ENCODE data around the gene SCG5.

The SCG5 gene

GRCh38 chr15:32706704-32707103, 65.2 kb downstream of the SCG5 start:
- Histone ChIP-seq H4K20me1 (no peaks in the 10 kb centered on the region), H3K4me2 (no peak overlapping the region), H3K27me3 (no peaks in the 10 kb centered on the region), H3K9me3 (0 out of 2 replicates have a peak, but pooled peaks cover 1% of the 10 kb centered on the region), H3K27ac (no peak overlapping the region), H3K4me1 (peaks cover 10% of the 10 kb centered on the region), H3K36me3 (no peaks in the 10 kb centered on the region), H3K9ac (no peak overlapping the region), H3K4me3 (no peak overlapping the region)
- TF ChIP-seq Cebpa-rat (IDR thresholded peaks at IDR 0.05), result no peak

GRCh38 chr15:32707436-32707835, 65.9 kb downstream of the SCG5 start:
- Histone ChIP-seq H3K9ac (no peak overlapping the region), H3K36me3 (no peaks in the 10 kb centered on the region), H3K4me1 (peaks cover 10% of the 10 kb centered on the region), H3K9me3 (no peaks in the 10 kb centered on the region), H3K4me3 (no peak overlapping the region), H3K4me2 (no peak overlapping the region), H4K20me1 (no peaks in the 10 kb centered on the region), H3K27ac (no peak overlapping the region), H3K27me3 (no peaks in the 10 kb centered on the region)
- TF ChIP-seq Cebpa-rat (IDR thresholded peaks at IDR 0.05), result no peak

DNA sequence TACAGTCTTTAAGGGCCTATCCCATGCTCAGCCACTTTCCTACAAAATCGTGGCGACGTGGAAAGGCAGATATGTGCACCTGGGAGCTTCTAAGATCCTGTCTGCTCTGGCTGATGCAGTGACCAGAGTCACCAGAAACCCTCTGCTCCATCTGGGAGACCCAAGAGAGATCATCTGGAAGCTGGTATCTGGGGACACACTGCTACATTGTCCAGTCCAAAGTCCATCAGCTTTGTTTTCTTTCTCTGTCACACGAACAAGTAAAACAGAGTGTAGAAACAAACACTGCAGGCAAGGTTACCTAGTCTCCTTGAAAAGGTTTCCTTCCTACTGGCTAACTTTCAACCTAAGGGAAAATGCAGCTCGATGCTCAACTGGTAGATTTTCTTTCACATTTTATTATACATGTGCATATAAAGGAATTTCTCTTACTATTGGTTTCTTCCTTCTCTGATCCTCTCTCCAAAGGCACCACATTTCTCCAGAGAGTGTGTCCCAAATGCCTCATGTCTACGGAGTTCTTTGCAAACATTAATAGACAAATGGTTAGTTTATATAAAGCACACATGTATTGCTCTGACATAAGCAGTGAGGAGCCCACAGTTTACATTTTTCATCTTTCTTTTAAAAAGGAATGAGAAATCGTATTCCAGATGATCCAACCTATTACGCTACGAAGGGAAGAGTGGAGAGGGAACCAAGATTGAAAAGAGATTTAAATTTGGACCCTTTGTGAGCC, 68.0 kb downstream of the SCG5 start:
- no peaks in the 10 kb centered on the region for H3K4me1 ChIP-seq
- H3K36me3 ChIP-seq, result no peaks in the 10 kb centered on the region
- TF ChIP-seq Cebpa-rat (IDR thresholded peaks at IDR 0.05), result no peak
- no peak overlapping the region for H3K9ac ChIP-seq
- H3K4me2 ChIP-seq, result no peak overlapping the region
- H3K4me3 ChIP-seq, result no peak overlapping the region
- no peaks in the 10 kb centered on the region for H3K9me3 ChIP-seq
- no peak overlapping the region for H3K27ac ChIP-seq
- H3K27me3 ChIP-seq, result peaks cover under 1% of the 10 kb centered on the region
- no peaks in the 10 kb centered on the region for H4K20me1 ChIP-seq

- TF ChIP-seq Cebpa-rat (IDR thresholded peaks at IDR 0.05), result no peak
- peaks cover 37% of the 10 kb centered on the region for H3K4me1 ChIP-seq
Measured at GRCh38 chr15:32715276-32715675, 73.8 kb downstream of the SCG5 start.

DNA sequence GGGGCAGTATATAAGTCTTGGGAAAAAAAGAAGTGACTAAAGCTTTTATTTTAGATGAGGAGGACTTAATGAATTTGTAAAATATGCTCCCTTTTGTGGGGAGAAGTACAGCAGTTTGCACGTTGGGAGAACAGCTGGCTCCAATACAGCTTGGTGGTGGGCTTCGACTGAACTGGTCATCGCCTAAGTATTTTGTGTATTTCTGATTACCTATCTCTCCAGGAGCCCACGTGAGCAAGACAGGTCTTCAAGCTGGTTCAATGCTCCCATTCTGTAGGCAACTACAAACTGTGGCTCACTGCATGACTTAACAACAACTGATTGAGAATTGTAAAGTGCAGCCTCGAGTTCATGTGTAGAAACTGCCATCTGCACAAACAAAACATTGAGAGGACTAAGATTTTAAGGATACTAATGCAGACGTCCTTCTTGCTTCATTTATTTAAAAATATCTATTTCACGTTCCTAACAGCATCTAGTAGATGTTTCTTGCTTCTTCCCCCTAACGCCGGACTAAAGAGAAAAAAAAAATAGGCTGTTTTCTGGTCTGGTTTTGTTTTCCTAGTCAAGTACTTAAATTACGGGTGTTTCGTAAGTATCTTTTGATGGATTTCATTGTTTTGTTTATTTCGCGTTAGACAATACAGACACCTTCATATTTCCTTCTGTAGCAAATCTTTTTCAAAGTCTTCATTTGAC, 74.9 kb downstream of the SCG5 start:
- Histone ChIP-seq H3K27me3 (peaks cover 70% of the 10 kb centered on the region), H3K9me3 (peaks cover 4% of the 10 kb centered on the region; the same call in 1 of the 2 replicates), H3K9ac (no peak overlapping the region), H3K4me2 (peak overlapping the region; percentile 89), H3K36me3 (no peaks in the 10 kb centered on the region), H3K4me3 (peak overlapping the region; percentile 63; the same call in 1 of the 2 replicates), H4K20me1 (peaks cover 27% of the 10 kb centered on the region), H3K4me1 (peaks cover 37% of the 10 kb centered on the region), H3K27ac (no peak overlapping the region)
- TF ChIP-seq Cebpa-rat (IDR thresholded peaks at IDR 0.05), result no peak

More at GRCh38 chr15:32715276-32715675, 73.8 kb downstream of the SCG5 start:
- H3K9ac ChIP-seq, result no peak overlapping the region
- H3K9me3 ChIP-seq, result no peaks in the 10 kb centered on the region
- H3K4me3 ChIP-seq, result no peak overlapping the region
- no peak overlapping the region for H3K4me2 ChIP-seq
- peaks cover 27% of the 10 kb centered on the region for H4K20me1 ChIP-seq
- no peak overlapping the region for H3K27ac ChIP-seq
- H3K27me3 ChIP-seq, result peaks cover 59% of the 10 kb centered on the region
- H3K36me3 ChIP-seq, result no peaks in the 10 kb centered on the region

GRCh38 chr15:32716915-32717425, 75.5 kb downstream of the SCG5 start:
- Histone ChIP-seq H3K27me3 (peaks cover 76% of the 10 kb centered on the region), H3K4me2 (peak overlapping the region; percentile 89), H3K36me3 (no peaks in the 10 kb centered on the region), H3K4me3 (peak overlapping the region; percentile 63), H3K9ac (no peak overlapping the region; the same call in 1 of the 2 replicates), H3K4me1 (peaks cover 37% of the 10 kb centered on the region), H3K9me3 (peaks cover 4% of the 10 kb centered on the region; the same call in 1 of the 2 replicates), H4K20me1 (peaks cover 27% of the 10 kb centered on the region), H3K27ac (no peak overlapping the region)
- no peak for TF ChIP-seq Cebpa-rat (IDR thresholded peaks at IDR 0.05)

DNA sequence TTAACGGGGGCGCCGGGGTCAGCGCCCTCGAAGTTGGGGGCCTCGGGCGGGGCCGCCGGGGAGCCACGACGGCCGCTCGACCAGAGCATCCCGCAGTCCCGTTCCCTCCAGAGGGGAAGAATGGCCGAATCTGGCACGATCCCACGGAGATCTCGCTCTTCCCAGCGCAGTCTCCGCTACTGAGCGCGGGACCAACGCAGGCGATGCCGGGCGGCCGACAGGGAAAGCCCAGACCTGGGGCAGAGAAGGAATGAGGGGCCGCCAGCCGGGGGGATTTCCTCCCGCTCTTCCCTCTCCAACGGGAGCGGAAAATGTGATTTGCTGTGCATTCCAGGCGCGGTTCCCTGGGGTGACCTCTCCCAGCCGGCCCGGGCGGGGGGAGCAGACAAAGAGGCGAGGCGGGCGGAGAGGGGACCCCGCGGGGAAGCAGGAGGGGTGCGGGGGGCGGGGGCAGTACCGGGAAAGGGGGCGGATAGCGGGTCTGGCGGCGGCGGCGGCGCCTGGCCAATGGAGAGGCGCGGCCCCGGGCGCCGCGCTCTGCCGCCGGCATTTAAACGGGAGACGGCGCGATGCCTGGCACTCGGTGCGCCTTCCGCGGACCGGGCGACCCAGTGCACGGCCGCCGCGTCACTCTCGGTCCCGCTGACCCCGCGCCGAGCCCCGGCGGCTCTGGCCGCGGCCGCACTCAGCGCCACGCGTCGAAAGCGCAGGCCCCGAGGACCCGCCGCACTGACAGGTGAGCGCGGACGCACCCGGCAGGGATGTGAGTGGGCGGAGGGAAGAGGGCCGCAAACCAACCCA, 76.1 kb downstream of the SCG5 start, which contains the start of gene GREM1:
TSS of gene GREM1 (plus strand) at position 579 of the 801 bp plus-strand sequence. CDS start 12,687 bp downstream, outside the sequence.
- Histone ChIP-seq H3K9me3 (peaks cover 4% of the 10 kb centered on the region; the same call in 1 of the 2 replicates), H3K9ac (no peak within 1 kb of the TSS; the same call in 1 of the 2 replicates), H3K27me3 (peaks cover 82% of the 10 kb centered on the region), H3K27ac (no peak within 1 kb of the TSS), H3K4me1 (peaks cover 37% of the 10 kb centered on the region), H3K4me2 (peak within 1 kb of the TSS; percentile 89), H3K4me3 (peak within 1 kb of the TSS; percentile 63), H3K36me3 (no peaks in the 10 kb centered on the region), H4K20me1 (peaks cover 27% of the 10 kb centered on the region)
- no peak for TF ChIP-seq Cebpa-rat (IDR thresholded peaks at IDR 0.05)

DNA sequence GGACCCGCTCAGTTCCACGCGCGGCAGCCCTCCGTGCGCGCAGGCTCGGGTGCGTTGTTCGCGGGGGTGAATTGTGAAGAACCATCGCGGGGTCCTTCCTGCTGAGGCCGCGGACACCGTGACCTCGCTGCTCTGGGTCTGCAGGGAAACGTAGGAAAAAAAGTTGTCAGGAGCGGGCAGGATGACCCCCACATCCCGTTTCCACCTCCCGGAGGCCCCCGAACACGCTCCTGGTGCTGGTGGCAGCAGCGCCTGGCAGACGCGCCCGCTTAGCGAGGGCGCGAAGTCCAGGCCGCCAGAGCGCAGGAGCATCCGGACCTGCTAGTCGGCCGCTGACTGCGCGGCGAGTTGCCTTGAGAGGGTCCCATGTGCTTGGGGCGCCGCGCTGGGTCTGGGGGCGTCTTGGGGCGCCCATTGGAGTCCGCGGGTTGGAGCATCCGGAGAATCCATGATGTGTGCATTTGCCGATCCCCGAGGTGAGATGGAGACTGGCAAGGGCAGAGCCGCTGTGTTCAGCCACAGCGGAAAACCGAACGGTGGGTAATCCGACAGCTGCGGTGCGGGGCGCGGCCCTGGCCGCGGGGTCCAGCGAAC, 76.8 kb downstream of the SCG5 start:
- H3K4me3 ChIP-seq, result peak overlapping the region; percentile 63
- no peak overlapping the region for H3K27ac ChIP-seq

More for the DNA sequence above, 76.8 kb downstream of the SCG5 start:
- H3K9ac ChIP-seq, result no peak overlapping the region; the same call in 1 of the 2 replicates
- peaks cover 27% of the 10 kb centered on the region for H4K20me1 ChIP-seq
- H3K27me3 ChIP-seq, result peaks cover 83% of the 10 kb centered on the region
- H3K9me3 ChIP-seq, result peaks cover 4% of the 10 kb centered on the region; the same call in 1 of the 2 replicates
- no peaks in the 10 kb centered on the region for H3K36me3 ChIP-seq
- peaks cover 37% of the 10 kb centered on the region for H3K4me1 ChIP-seq
- TF ChIP-seq Cebpa-rat (IDR thresholded peaks at IDR 0.05), result no peak
- H3K4me2 ChIP-seq, result peak overlapping the region; percentile 89
